OCI-LY3 (cell line): Measurements from ENCODE around the gene STAP2.

Source experiments
- H2AFZ ChIP-seq: fragments of 200-600, 300-600 bp; shearing (Covaris generic); 2 replicates; pipeline ENCODE4 v1.6.0; 2014; ENCODE audit warnings: antibody characterized with exemption, low read depth, low read length
- H3K27ac ChIP-seq: fragments of 200-600, 300-600 bp; sonication (generic); 2 replicates; pipeline ENCODE4 v1.5.1; 2014; ENCODE audit warnings: mild to moderate bottlenecking, low read length, moderate library complexity, mixed read lengths
- H3K27me3 ChIP-seq: fragments of 200-600, 300-600 bp; sonication (generic); 2 replicates; pipeline ENCODE4 v1.6.1; 2014; ENCODE audit warnings: low read depth, low read length, mixed read lengths
- H3K36me3 ChIP-seq: fragments of 200-600, 300-600 bp; sonication (generic); replicated peaks from 2 replicates; pipeline ENCODE3; 2014; ENCODE audit warnings: low read depth, low read length, mixed read lengths
- H3K4me1 ChIP-seq: fragments of 300-600, 200-600 bp; sonication (generic); 2 replicates; pipeline ENCODE4 v1.6.1; 2014; ENCODE audit warnings: low read length, mixed read lengths
- H3K4me2 ChIP-seq: fragments of 200-600, 300-600 bp; sonication (generic); 2 replicates; pipeline ENCODE4 v1.6.1; 2014; ENCODE audit warnings: low read length, mixed read lengths
- H3K4me3 ChIP-seq: fragments of 300-600, 200-600 bp; sonication (generic); 2 replicates; pipeline ENCODE4 v1.5.1; 2014; ENCODE audit warnings: antibody characterized with exemption, mild to moderate bottlenecking, low read length, moderate library complexity
- H3K79me2 ChIP-seq: fragments of 300-600, 200-600 bp; shearing (Covaris generic); 2 replicates; pipeline ENCODE4 v1.6.1; 2014; ENCODE audit warnings: mild to moderate bottlenecking, low read length, mixed read lengths
- H3K9ac ChIP-seq: fragments of 300-600, 200-600 bp; shearing (Covaris generic); 2 replicates; pipeline ENCODE4 v1.6.0; 2014; ENCODE audit warnings: mild to moderate bottlenecking, low read length, moderate library complexity
- H3K9me3 ChIP-seq: fragments of 200-600, 300-600 bp; shearing (Covaris generic); 2 replicates; pipeline ENCODE4 v1.6.1; 2014; ENCODE audit warnings: low read length, mixed read lengths; ENCODE audit not compliant: insufficient read depth
- H4K20me1 ChIP-seq: fragments of 200-600, 300-600 bp; sonication (generic); 2 replicates; pipeline ENCODE4 v1.6.1; 2016; ENCODE audit warnings: low read length, mixed read lengths; ENCODE audit not compliant: insufficient read depth
- CTCF ChIP-seq: fragments of 200-600, 300-600 bp; sonication (generic); IDR thresholded peaks from 2 replicates; pipeline ENCODE4 v1.5.1; 2014; ENCODE audit warnings: antibody characterized with exemption, low read length, low read depth
- EZH2phosphoT487 ChIP-seq: fragments of 200-600 bp; shearing (Covaris generic); IDR thresholded peaks from 2 replicates; pipeline ENCODE4 v1.6.1; 2018; ENCODE audit warnings: antibody characterized with exemption, mixed run types, low read depth

STAP2 gene

DNA sequence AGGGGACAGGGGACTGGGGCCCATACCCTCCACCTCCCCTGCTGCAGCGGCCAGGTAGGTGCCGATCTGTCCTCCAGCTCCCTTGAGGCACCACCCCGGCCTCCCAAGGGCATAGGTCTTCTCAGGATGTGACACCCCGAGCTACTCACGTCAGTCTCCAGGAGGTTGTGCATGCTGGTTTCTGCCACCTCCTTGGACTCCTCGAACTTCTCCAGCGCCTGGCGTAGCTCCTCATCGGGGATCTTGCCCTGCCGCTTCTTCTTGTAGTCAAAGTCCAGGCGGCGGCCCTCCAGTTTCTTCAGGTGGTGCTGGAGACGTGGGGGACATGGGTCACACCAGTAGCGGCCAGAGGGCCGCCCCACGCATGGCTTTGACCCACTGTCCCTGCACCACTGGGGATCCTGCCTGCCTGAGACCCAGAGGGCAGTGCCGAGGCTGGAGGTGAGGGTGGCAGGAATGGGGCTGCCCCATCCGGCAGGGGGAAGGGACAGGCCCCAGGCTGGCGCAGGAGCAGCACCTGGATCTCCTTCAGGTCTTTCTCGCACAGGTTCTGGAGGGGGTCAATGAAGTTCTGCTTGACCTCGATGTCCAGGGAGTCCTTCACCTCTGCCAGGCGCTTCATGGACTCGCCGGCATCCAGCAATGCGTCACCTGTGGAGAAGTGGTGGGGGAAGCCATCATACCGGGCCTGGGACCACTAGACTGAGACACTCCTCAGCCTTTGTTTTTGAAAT lies 25.1 kb upstream of the STAP2 start:
- peaks cover 7% of the 10 kb centered on the region; the same call in 1 of the 2 replicates for H3K79me2 ChIP-seq
- no peak overlapping the region for H3K27ac ChIP-seq
- H3K4me3 ChIP-seq = no peak overlapping the region
- peaks cover 41% of the 10 kb centered on the region for H3K36me3 ChIP-seq
- H4K20me1 ChIP-seq = no peaks in the 10 kb centered on the region; the same call in 1 of the 2 replicates
- TF ChIP-seq CTCF (no peak), EZH2phosphoT487 (no peak)
- no peak overlapping the region for H3K4me2 ChIP-seq
- H2AFZ ChIP-seq = no peak overlapping the region
- no peak overlapping the region for H3K9ac ChIP-seq
- H3K4me1 ChIP-seq = peaks cover 8% of the 10 kb centered on the region
- no peaks in the 10 kb centered on the region for H3K27me3 ChIP-seq
- H3K9me3 ChIP-seq = no peaks in the 10 kb centered on the region

DNA sequence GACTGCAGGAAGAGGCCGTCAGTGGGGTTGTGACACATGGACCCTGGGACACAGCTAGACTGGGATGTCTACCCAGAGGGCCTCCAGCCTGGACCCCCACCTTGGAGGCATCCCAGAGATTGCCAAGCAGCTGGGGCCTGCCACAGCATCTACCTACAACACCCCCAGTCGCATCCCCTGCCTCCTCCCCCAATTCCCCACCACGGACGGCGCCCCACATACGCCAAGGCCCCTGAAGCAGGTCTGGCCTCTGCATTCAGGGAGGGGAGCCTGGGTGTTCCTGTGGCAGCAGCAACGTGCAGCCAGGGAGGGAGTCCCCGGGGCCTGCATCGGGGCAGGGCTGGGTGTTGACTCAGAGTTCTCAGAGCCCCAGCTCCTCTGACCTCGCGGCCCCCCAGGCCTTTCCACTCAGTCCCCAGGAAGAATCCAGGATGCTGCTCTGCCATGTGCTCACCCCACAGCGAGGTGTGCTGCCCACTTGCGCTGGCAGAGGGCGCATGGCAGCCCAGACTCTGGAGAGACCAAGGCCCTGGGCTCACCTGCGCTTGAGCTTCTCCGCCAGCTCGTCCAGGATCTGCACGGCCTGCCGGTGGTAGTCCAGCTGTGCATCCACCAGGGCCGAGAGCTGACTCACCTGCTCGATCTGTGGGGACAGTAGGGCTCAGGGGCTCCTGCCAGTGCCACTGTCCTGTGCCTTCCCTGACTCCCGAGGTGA lies 24.4 kb upstream of the STAP2 start:
- Histone ChIP-seq H3K36me3 (peaks cover 44% of the 10 kb centered on the region), H3K27ac (no peak overlapping the region), H3K9ac (no peak overlapping the region), H3K9me3 (no peaks in the 10 kb centered on the region), H2AFZ (no peak overlapping the region), H3K79me2 (no peaks in the 10 kb centered on the region), H4K20me1 (no peaks in the 10 kb centered on the region; the same call in 1 of the 2 replicates), H3K4me3 (no peak overlapping the region), H3K27me3 (no peaks in the 10 kb centered on the region), H3K4me2 (no peak overlapping the region), H3K4me1 (peaks cover under 1% of the 10 kb centered on the region)
- TF ChIP-seq EZH2phosphoT487 (no peak), CTCF (peak; percentile 36)

DNA sequence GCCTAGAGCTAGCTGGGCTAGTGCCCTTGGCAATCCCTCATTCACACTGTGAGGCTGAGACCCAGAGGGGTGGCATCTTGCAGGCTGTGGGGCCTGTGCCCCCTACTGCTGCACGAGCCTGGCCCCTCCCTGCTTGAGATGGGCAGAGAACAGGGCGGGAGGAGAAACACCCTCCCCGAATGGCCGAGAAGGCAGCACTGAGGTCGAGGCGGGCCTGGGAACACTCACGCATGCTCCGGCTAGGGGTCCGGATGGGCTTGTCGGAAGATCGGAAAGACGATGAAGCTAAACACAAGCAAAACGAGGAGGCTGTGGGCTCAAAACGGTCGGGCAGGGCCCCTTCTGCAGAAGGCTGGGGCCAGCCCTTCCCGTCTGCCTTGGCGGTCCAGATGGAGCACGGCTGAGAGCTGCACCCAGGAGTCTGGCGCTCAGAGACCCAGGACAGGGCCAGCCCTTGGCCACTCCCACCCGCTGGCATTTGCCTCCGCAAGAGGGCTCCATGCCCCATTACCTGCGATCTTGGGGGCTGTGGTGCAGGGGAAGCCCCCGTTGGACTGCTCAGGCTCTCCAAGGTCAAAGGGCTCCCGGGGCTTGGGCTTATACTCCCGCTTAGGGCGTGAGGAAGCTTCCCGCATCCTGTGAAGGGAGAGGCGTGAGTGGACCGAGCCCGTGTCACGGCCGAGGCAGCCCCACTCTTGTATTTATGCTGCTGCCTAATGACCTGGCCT lies 23.6 kb upstream of the STAP2 start:
- Histone ChIP-seq H3K36me3 (peaks cover 47% of the 10 kb centered on the region), H3K27ac (no peak overlapping the region), H3K4me1 (no peaks in the 10 kb centered on the region)

More for the DNA sequence above, 23.6 kb upstream of the STAP2 start:
- Histone ChIP-seq H4K20me1 (no peaks in the 10 kb centered on the region; the same call in 1 of the 2 replicates), H3K9ac (no peak overlapping the region), H3K4me2 (no peak overlapping the region), H3K4me3 (no peak overlapping the region), H3K9me3 (no peaks in the 10 kb centered on the region), H3K79me2 (no peaks in the 10 kb centered on the region), H3K27me3 (no peaks in the 10 kb centered on the region), H2AFZ (no peak overlapping the region)
- TF ChIP-seq CTCF (no peak), EZH2phosphoT487 (no peak)
